Adrenal gland (tissue), 12 donors: Measurements from ENCODE around the gene ADM2. TPM values are rescaled to one million over a fixed set of nuclear protein-coding genes. Genes with fewer than 3 reads are reported as not detected.

Experiments used
- DNase-seq, 7 donors: peaks; one replicate each; pipeline ENCODE4 v3.0.0-alpha.2; 2019 to 2020
- H3K27ac ChIP-seq, 5 donors: fragments of 200-600 bp; sonication (generic) in 4 of 5; 1 replicate in 3 of 5; 2 replicates in 2 of 5; pipeline versions ENCODE4 v1.5.1 to v1.8.0; 2016 to 2020; ENCODE audit warnings: mild to moderate bottlenecking in 1 of 5
- H3K27me3 ChIP-seq: fragments of 200-600 bp; 2 replicates; pipeline ENCODE4 v1.8.0; 2021
- H3K36me3 ChIP-seq, 2 donors: fragments of 200-600 bp; replicated peaks in 1 of 2; 1 replicate in 1 of 2; 2 replicates in 1 of 2; pipeline versions ENCODE4 v1.5.1 to v1.8.0; 2018 to 2022
- H3K4me1 ChIP-seq, 2 donors: fragments of 200-600 bp; replicated peaks in 1 of 2; 1 replicate in 1 of 2; 2 replicates in 1 of 2; pipeline versions ENCODE4 v1.5.1 to v1.8.0; 2018 to 2021
- H3K4me3 ChIP-seq, 4 donors: fragments of 200-600 bp; sonication (generic) in 3 of 4; one replicate each; pipeline ENCODE4 v1.5.1; 2016 to 2018
- H3K9me3 ChIP-seq, 3 donors: fragments of 200-600 bp; sonication (generic) in 1 of 3; replicated peaks in 1 of 3; 1 replicate in 2 of 3; 2 replicates in 1 of 3; pipeline versions ENCODE4 v1.5.1 to v1.8.0; 2016 to 2021
- CTCF ChIP-seq, 6 experiments: fragments of 450-650 bp in 4 of 6; fragments of 200-600 bp in 2 of 6; sonication (generic) in 1 of 6; IDR thresholded peaks; 1 replicate in 5 of 6; 2 replicates in 1 of 6; pipeline versions ENCODE4 v1.5.1 to v1.8.0; 2016 to 2021; ENCODE audit warnings: antibody characterized with exemption in 6 of 6, mild to moderate bottlenecking in 2 of 6, moderate library complexity in 1 of 6
- POLR2A ChIP-seq, 2 donors: fragments of 450-650 bp; IDR thresholded peaks; one replicate each; pipeline ENCODE4 v1.6.1; 2017; ENCODE audit warnings: antibody characterized with exemption in 2 of 2, mild to moderate bottlenecking in 2 of 2, moderate library complexity in 1 of 2
- WGBS, 4 donors: extraction: QIAGEN DNeasy Blood & Tissue Kit in 2 of 4; methylation state at CpG; one replicate each; pipeline versions ENCODE4 v1.1.5 to v1.1.7; 2013 to 2017; 5-methylcytosine and 5-hydroxymethylcytosine counted together
- intact Hi-C, 2 donors: fragments of 100-400 bp; cut with DNase I; formaldehyde crosslinking; loops; one replicate each; pipeline versions ENCODE4 v1.14.1 to v1.15.0; 2022 to 2023
- polyA plus RNA-seq, 3 donors: library from polyadenylated mRNA; stranded (reverse); fragments of 200-250 nt in 2 of 3; fragments of 350-450 nt in 1 of 3; fragmentation: Illumina TruSeq in 1 of 3; extraction: RNeasy Lipid Tissue Mini Kit (QIAGEN cat#74804) in 1 of 3; gene quantifications; one replicate each; pipeline ENCODE4 v1.2.3, GENCODE V29; 2013 to 2014
- total RNA-seq, 9 donors: library from RNA; depleted of rRNA in 4 of 9; stranded (reverse); fragments of >200 nt in 4 of 9; fragments of 120-200 nt in 1 of 9; fragmentation: NEBNext Ultra II Directional in 1 of 9; extraction: Animal tissue kit (Norgen Biotek cat#: 25700) in 1 of 9; gene quantifications; one replicate each; pipeline versions ENCODE4 v1.1.0 to v1.2.4, GENCODE V29; 2013 to 2023
- donor health status: healthy with polysubstance abuse.
- donor health status: Bipolar disorder and iron deficiency.
- donor health status: DM: yes; HTN: yes; CAD: no.
- donor health status: DM: no; HTN: no; CAD: no.
- donor health status: DM: no; HTN: no; CAD: no.
- donor health status: DM: yes; HTN: yes; CAD: no.

ADM2 gene
- total and polyA plus RNA-seq, 12 donors = 0.07 to 0.54 (median 0.25) TPM; not detected in 5

- TF ChIP-seq CTCF (IDR thresholded peaks at IDR 0.05) (no peak), POLR2A (IDR thresholded peaks at IDR 0.05) (no peak)
- H3K9me3 ChIP-seq = no peaks in the 10 kb centered on the region
- H3K27me3 ChIP-seq = no peaks in the 10 kb centered on the region
- peak in 1 of 7 donors; percentile 15 for DNase-seq
- 82 to 97% (median 89%) methylated on average over 3 to 15 of the region's 15 CpGs for WGBS, 4 donors
- H3K4me1 ChIP-seq = peaks cover 20 to 23% of the 10 kb centered on the region in 2 donors
- intact Hi-C loops = no loop called here
- H3K27ac ChIP-seq = no peak overlapping the region
- H3K36me3 ChIP-seq = peaks cover 0 to 54% of the 10 kb centered on the region in 2 donors
- no peak overlapping the region for H3K4me3 ChIP-seq
Measured at GRCh38 chr22:50522208-50522805, 41.0 kb downstream of the ADM2 start.

GRCh38 chr22:50522806-50523438, 41.6 kb downstream of the ADM2 start:
- Histone ChIP-seq H3K4me3 (no peak overlapping the region), H3K9me3 (no peaks in the 10 kb centered on the region), H3K27ac (no peak overlapping the region), H3K27me3 (no peaks in the 10 kb centered on the region), H3K4me1 (peaks cover 20 to 23% of the 10 kb centered on the region in 2 donors), H3K36me3 (peaks cover 0 to 47% of the 10 kb centered on the region in 2 donors)
- TF ChIP-seq POLR2A (IDR thresholded peaks at IDR 0.05) (no peak), CTCF (IDR thresholded peaks at IDR 0.05) (no peak)
- intact Hi-C loops = no loop called here
- peak in 1 of 7 donors; percentile 21 for DNase-seq
- 78 to 92% (median 88%) methylated on average over 10 to 22 of the region's 22 CpGs for WGBS, 4 donors

- peaks cover 0 to 44% of the 10 kb centered on the region in 2 donors for H3K36me3 ChIP-seq
- H3K9me3 ChIP-seq = no peaks in the 10 kb centered on the region
- H3K4me3 ChIP-seq = no peak overlapping the region
- peaks cover 20 to 23% of the 10 kb centered on the region in 2 donors for H3K4me1 ChIP-seq
- intact Hi-C loops = no loop called here
- no peak overlapping the region for H3K27ac ChIP-seq
- DNase-seq = peak in 1 of 7 donors; percentile 37
- H3K27me3 ChIP-seq = no peaks in the 10 kb centered on the region
- 88 to 100% (median 93%) methylated on average over 1 to 16 of the region's 16 CpGs for WGBS, 4 donors
- TF ChIP-seq POLR2A (IDR thresholded peaks at IDR 0.05) = no peak
- TF ChIP-seq CTCF (IDR thresholded peaks at IDR 0.05) = no peak
Measured at GRCh38 chr22:50523458-50523805, 42.1 kb downstream of the ADM2 start.

- Histone ChIP-seq H3K36me3 (peaks cover 0 to 37% of the 10 kb centered on the region in 2 donors), H3K27me3 (no peaks in the 10 kb centered on the region)
Measured at GRCh38 chr22:50523806-50524675, 42.7 kb downstream of the ADM2 start.

More at GRCh38 chr22:50523806-50524675, 42.7 kb downstream of the ADM2 start:
- WGBS, 4 donors = 79 to 87% (median 81%) methylated on average over 4 to 25 of the region's 25 CpGs
- Histone ChIP-seq H3K9me3 (no peaks in the 10 kb centered on the region), H3K4me3 (peak overlapping the region in 1 of 4 donors; percentile 83), H3K4me1 (peaks cover 20 to 23% of the 10 kb centered on the region in 2 donors), H3K27ac (peak overlapping the region in 2 of 5 donors; percentile 91 to 97)
- intact Hi-C loops = no loop called here
- peak in 3 of 7 donors; percentile 26 to 61 (median 44) for DNase-seq
- TF ChIP-seq POLR2A (IDR thresholded peaks at IDR 0.05) = no peak
- no peak for TF ChIP-seq CTCF (IDR thresholded peaks at IDR 0.05)
